ENCODE results near the gene FHOD3. TPM values are rescaled to one million over a fixed set of nuclear protein-coding genes. Genes with fewer than 3 reads are reported as not detected.

Gene FHOD3
- total and polyA plus RNA-seq, 2 of the 8 experiments (the other 6 are each of a cell fraction or from before 2014, with no cell fraction given) = 9.7 to 10.5 TPM

- Histone ChIP-seq H2AFZ (ENCODE audit: low read length) (no peak overlapping the region), H3K18ac (ENCODE audit: extremely low read depth, low read length) (no peak overlapping the region), H4K91ac (replicated peaks; ENCODE audit: insufficient read length, low read length) (no peak overlapping the region), H3K4ac (replicated peaks; ENCODE audit: insufficient read length, low read depth, low read length) (no peak overlapping the region), H4K20me1 (replicated peaks in 1 of 2; ENCODE audit: control insufficient read depth in 1 of 2, insufficient read depth in 2 of 2, low read length in 2 of 2) (no peaks in the 10 kb centered on the region), H3K23me2 (ENCODE audit: low read depth, low read length) (no peaks in the 10 kb centered on the region), H3K23ac (ENCODE audit: insufficient read length) (no peak overlapping the region), H3K56ac (replicated peaks; ENCODE audit: insufficient read length, low read depth, low read length) (no peak overlapping the region), H3K36me3 (ENCODE audit: control insufficient read depth in 2 of 4, insufficient read depth in 4 of 4, low read length in 3 of 4) (peaks cover 0 to 2% (median 0%) of the 10 kb centered on the region in 4 experiments; a peak in 2 of 8 replicates), H3K27me3 (replicated peaks in 1 of 4; ENCODE audit: control insufficient read depth in 3 of 4, extremely low read depth in 1 of 4, insufficient read depth in 3 of 4, low read length in 3 of 4) (no peaks in the 10 kb centered on the region), H3K9ac (replicated peaks in 1 of 4; ENCODE audit: extremely low read depth in 1 of 4, low read depth in 3 of 4, low read length in 3 of 4) (no peak overlapping the region), H2BK15ac (ENCODE audit: low read length) (no peak overlapping the region), H2BK12ac (ENCODE audit: low read depth, low read length) (no peak overlapping the region), H3K9me3 (ENCODE audit: insufficient read depth in 2 of 2, low read depth in 1 of 2, low read length in 1 of 2) (no peaks in the 10 kb centered on the region), H3K79me1 (ENCODE audit: low read depth, low read length) (no peaks in the 10 kb centered on the region), H2AK5ac (ENCODE audit: low read depth, low read length) (no peak overlapping the region), H3K27ac (ENCODE audit: low read depth, low read length) (no peak overlapping the region), H3K4me3 (ENCODE audit: extremely low read depth in 1 of 4, insufficient read depth in 2 of 4, low read depth in 3 of 4, low read length in 4 of 4) (no peak overlapping the region), H3K79me2 (ENCODE audit: control insufficient read depth in 1 of 2, insufficient read depth in 2 of 2, low read length in 2 of 2) (no peaks in the 10 kb centered on the region), H3K4me1 (replicated peaks in 1 of 4; ENCODE audit: control insufficient read depth in 3 of 4, insufficient read depth in 4 of 4, low read length in 3 of 4) (no peaks in the 10 kb centered on the region), H2BK20ac (ENCODE audit: low read length) (no peak overlapping the region), H2BK5ac (ENCODE audit: low read depth, low read length) (no peak overlapping the region), H4K5ac (ENCODE audit: insufficient read length, low read depth, low read length) (no peak overlapping the region), H4K8ac (ENCODE audit: extremely low read depth, insufficient read depth, low read length) (no peak overlapping the region), H3K4me2 (ENCODE audit: insufficient read depth in 1 of 2, low read depth in 2 of 2, low read length in 2 of 2) (no peak overlapping the region), H2BK120ac (replicated peaks; ENCODE audit: low read depth, low read length) (no peak overlapping the region), H3K14ac (ENCODE audit: insufficient read length) (no peak overlapping the region)
- DNase-seq (ENCODE audit: low read depth in 1 of 2, low spot score in 2 of 2) (no peak), FAIRE-seq (no peak)
- ChIA-PET CTCF (ENCODE audit: partially characterized antibody) (interaction anchor here (0.6 to 0.8 kb wide), 2 partner anchors 17 to 37 kb away, joined by 3 read pairs; no protein-coding TSS in a partner anchor), POLR2A (ENCODE audit: partially characterized antibody) (interaction anchor here (1.9 to 2.2 kb wide), 2 partner anchors 8 to 16 kb away, joined by 4 to 5 read pairs; no protein-coding TSS in a partner anchor)
- 80% methylated on average over 2 of the region's 2 CpGs; no CpG with 5 or more reads in 1 of the 2 experiments for WGBS, 2 experiments (ENCODE audit: extremely low coverage in 1 of 2, insufficient coverage in 1 of 2, insufficient read length in 1 of 2, insufficient replicate concordance in 2 of 2, low coverage in 1 of 2, low lambda C conversion rate in 2 of 2, missing lambda C conversion rate in 1 of 2)
- TF ChIP-seq CHD1 (IDR thresholded peaks at IDR 0.05; ENCODE audit: low read depth, low read length) (no peak), TAF7 (optimal IDR thresholded peaks at IDR 0.05; ENCODE audit: borderline replicate concordance, low read depth, low read length) (no peak)
Measured at GRCh38 chr18:36780748-36781147, 483.2 kb downstream of the FHOD3 start.
